Measurements from ENCODE around the gene NR2F6.
"Not testable (repeated sequence)": the region's sequence is repeated elsewhere in the genome, so short reads cannot be mapped to it uniquely, and the experiment has no call there.

Gene NR2F6

DNA sequence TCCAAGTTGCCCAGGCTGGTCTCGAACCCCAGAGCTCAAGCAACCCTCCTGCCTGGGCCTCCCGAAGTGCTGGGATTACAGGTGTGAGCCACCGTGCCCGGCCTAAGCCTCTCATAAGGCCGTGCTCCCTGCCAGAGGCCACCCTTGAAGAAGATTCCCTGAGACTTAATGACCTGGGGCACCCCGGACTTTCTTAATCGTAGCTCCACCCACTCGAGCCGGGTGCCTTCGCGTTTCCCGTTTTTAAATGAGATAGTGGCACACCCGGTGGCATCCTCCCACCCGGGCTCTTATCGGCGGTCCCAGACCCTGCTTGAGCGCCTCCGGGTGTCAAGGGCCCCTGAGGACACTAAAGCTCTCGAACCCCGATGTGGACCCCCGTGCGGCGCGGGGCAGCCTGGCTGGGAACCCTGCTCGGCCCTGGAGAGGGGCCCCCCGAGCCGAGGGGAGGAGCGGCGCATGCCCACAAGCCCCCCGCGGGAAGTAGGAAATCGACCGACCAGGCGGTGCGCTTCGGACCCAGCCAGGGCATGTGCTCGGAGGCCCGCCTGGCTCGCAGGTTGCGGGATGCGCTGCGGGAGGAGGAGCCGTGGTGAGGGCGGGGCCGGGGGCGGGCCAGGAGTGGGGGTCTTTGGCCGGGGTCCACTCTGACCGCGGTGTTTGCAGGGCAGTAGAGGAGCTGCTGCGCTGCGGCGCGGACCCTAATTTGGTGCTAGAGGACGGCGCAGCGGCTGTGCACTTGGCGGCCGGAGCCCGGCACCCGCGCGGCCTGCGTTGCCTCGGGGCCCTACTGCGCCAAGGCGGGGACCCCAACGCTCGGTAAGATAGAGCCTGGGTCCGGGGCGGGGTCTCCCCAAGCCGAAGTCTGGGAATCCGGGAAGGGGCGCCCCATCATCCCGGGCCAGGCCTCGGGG is 35.9 kb upstream of the NR2F6 start, which contains the start of gene ANKLE1:
ANKLE1 (plus strand) TSS at position 511 of the 914 bp plus-strand sequence; CDS start at position 531, 20 bp downstream.
- peak; percentile 73 for ATAC-seq
- TF ChIP-seq TOX (CRISPR knock-in tag; IDR thresholded peaks at IDR 0.05; ENCODE audit: borderline replicate concordance) = no peak
- TF ChIP-seq ESRRG (CRISPR knock-in tag; IDR thresholded peaks at IDR 0.05) = 0 out of 2 replicates have a peak, but pooled peaks have one; percentile 25
- TF ChIP-seq, protein P1, sequence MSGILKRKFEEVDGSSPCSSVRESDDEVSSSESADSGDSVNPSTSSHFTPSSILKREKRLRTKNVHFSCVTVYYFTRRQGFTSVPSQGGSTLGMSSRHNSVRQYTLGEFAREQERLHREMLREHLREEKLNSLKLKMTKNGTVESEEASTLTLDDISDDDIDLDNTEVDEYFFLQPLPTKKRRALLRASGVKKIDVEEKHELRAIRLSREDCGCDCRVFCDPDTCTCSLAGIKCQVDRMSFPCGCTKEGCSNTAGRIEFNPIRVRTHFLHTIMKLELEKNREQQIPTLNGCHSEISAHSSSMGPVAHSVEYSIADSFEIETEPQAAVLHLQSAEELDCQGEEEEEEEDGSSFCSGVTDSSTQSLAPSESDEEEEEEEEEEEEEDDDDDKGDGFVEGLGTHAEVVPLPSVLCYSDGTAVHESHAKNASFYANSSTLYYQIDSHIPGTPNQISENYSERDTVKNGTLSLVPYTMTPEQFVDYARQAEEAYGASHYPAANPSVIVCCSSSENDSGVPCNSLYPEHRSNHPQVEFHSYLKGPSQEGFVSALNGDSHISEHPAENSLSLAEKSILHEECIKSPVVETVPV (CRISPR knock-in tag; IDR thresholded peaks at IDR 0.05) = 0 out of 2 replicates have a peak, but pooled peaks have one; percentile 44
- TF ChIP-seq GLIS3 (CRISPR knock-in tag; IDR thresholded peaks at IDR 0.05) = no peak; the same call in 1 of the 2 replicates

DNA sequence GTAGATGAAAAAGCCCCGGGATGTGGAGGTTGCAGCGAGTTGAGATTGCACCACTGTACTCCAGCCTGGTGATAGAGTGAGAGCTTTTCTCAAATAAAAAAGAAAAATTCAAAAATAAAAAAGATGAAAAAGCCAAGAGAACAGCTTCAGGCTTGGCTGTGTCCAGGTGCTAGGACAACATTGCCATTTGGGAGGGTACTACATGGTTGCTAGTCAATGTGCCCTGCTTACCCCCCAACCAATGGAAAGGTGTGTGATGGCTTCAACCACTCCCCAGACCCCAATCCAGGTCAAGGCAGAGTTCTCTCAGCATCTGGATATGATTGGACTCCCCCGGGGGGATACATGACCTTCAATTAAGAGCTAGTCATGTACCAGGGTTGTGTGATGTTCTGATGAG is 33.7 kb upstream of the NR2F6 start:
- no peak for ATAC-seq
- no peak for TF ChIP-seq ZNF70 (CRISPR knock-in tag; IDR thresholded peaks at IDR 0.05)
- no peak for TF ChIP-seq ZFP30 (CRISPR knock-in tag; IDR thresholded peaks at IDR 0.05)
- TF ChIP-seq, protein P1 (CRISPR knock-in tag; IDR thresholded peaks at IDR 0.05) = no peak
- TF ChIP-seq, protein P2, sequence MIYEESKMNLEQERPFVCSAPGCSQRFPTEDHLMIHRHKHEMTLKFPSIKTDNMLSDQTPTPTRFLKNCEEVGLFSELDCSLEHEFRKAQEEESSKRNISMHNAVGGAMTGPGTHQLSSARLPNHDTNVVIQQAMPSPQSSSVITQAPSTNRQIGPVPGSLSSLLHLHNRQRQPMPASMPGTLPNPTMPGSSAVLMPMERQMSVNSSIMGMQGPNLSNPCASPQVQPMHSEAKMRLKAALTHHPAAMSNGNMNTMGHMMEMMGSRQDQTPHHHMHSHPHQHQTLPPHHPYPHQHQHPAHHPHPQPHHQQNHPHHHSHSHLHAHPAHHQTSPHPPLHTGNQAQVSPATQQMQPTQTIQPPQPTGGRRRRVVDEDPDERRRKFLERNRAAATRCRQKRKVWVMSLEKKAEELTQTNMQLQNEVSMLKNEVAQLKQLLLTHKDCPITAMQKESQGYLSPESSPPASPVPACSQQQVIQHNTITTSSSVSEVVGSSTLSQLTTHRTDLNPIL (CRISPR knock-in tag; IDR thresholded peaks at IDR 0.05; ENCODE audit: low read depth) = no peak
- no peak for TF ChIP-seq SNAI2 (CRISPR knock-in tag; IDR thresholded peaks at IDR 0.05)
- no peak for TF ChIP-seq BACH2 (CRISPR knock-in tag; IDR thresholded peaks at IDR 0.05; ENCODE audit: borderline replicate concordance)
- no peak for TF ChIP-seq RARB (CRISPR knock-in tag; IDR thresholded peaks at IDR 0.05)

DNA sequence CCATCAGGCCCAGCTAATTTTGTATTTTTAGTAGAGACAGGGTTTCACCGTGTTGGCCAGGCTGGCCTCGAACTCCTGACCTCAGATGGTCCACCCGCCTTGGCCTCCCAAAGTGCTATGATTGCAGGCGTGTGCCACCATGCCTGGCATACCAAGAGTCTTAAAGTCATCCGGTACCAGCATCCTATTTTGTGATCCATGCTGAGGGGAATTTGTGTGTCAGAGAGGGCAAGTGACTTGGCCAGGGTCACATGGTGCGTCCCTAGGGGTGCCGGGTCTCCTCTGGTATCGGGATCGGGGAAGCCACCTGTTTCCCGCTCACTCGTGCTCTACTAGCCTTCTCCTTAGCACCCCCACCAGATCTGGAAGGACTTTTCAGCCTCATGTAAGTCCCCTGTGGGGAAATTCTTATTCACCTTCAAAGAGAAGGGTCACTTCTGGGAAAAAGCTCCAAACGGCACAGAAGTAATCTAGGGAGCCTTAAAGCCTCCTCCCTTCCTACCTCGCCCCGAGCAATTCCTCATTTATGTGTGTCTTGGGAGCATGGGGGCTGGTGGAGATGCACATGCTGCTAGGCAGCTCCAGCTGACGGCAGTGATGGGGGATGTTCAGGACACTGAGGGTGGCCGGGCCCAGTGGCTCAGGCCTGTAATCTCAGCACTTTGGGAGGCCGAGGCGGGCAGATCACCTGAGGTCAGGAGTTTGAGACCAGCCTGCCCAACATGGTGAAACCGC is 29.9 kb upstream of the NR2F6 start:
- no peak for ATAC-seq

DNA sequence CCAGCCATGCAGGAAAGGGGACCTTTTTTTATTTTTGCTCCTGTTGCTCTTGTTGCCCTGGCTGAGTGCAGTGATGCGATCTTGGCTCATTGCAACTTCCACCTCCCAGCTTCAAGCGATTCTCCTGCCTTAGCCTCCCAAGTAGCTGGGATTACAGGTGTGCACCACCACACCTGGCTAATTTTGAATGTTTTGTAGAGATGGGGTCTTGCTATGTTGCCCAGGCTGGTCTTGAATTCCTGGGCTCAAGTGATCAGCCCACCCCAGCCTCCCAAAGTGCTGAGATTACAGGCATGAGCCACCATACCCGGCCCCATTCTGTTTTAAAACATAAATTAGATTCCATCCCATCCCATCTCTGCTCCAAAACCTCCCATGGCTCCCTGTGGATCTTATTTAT is 29.2 kb upstream of the NR2F6 start:
- not testable (repeated sequence) for ATAC-seq

More for the DNA sequence above, 29.9 kb upstream of the NR2F6 start:
- TF ChIP-seq, protein P3, sequence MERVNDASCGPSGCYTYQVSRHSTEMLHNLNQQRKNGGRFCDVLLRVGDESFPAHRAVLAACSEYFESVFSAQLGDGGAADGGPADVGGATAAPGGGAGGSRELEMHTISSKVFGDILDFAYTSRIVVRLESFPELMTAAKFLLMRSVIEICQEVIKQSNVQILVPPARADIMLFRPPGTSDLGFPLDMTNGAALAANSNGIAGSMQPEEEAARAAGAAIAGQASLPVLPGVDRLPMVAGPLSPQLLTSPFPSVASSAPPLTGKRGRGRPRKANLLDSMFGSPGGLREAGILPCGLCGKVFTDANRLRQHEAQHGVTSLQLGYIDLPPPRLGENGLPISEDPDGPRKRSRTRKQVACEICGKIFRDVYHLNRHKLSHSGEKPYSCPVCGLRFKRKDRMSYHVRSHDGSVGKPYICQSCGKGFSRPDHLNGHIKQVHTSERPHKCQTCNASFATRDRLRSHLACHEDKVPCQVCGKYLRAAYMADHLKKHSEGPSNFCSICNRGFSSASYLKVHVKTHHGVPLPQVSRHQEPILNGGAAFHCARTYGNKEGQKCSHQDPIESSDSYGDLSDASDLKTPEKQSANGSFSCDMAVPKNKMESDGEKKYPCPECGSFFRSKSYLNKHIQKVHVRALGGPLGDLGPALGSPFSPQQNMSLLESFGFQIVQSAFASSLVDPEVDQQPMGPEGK (CRISPR knock-in tag; IDR thresholded peaks at IDR 0.05; ENCODE audit: borderline replicate concordance) = no peak

DNA sequence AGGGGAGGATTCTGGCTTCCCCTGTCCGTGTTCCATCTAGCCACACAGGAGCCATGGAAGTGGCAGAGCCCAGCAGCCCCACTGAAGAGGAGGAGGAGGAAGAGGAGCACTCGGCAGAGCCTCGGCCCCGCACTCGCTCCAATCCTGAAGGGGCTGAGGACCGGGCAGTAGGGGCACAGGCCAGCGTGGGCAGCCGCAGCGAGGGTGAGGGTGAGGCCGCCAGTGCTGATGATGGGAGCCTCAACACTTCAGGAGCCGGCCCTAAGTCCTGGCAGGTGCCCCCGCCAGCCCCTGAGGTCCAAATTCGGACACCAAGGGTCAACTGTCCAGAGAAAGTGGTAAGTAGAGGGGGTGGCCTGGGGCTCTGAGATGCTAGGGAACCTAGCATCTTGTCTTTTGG is 23.0 kb upstream of the NR2F6 start:
- no peak for ATAC-seq
- TF ChIP-seq CSDC2 (CRISPR knock-in tag; IDR thresholded peaks at IDR 0.05) = no peak
- no peak for TF ChIP-seq TOX (CRISPR knock-in tag; IDR thresholded peaks at IDR 0.05; ENCODE audit: borderline replicate concordance)
- TF ChIP-seq, protein P4, sequence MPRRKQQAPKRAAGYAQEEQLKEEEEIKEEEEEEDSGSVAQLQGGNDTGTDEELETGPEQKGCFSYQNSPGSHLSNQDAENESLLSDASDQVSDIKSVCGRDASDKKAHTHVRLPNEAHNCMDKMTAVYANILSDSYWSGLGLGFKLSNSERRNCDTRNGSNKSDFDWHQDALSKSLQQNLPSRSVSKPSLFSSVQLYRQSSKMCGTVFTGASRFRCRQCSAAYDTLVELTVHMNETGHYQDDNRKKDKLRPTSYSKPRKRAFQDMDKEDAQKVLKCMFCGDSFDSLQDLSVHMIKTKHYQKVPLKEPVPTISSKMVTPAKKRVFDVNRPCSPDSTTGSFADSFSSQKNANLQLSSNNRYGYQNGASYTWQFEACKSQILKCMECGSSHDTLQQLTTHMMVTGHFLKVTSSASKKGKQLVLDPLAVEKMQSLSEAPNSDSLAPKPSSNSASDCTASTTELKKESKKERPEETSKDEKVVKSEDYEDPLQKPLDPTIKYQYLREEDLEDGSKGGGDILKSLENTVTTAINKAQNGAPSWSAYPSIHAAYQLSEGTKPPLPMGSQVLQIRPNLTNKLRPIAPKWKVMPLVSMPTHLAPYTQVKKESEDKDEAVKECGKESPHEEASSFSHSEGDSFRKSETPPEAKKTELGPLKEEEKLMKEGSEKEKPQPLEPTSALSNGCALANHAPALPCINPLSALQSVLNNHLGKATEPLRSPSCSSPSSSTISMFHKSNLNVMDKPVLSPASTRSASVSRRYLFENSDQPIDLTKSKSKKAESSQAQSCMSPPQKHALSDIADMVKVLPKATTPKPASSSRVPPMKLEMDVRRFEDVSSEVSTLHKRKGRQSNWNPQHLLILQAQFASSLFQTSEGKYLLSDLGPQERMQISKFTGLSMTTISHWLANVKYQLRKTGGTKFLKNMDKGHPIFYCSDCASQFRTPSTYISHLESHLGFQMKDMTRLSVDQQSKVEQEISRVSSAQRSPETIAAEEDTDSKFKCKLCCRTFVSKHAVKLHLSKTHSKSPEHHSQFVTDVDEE (CRISPR knock-in tag; IDR thresholded peaks at IDR 0.05) = no peak
- TF ChIP-seq GLIS3 (CRISPR knock-in tag; IDR thresholded peaks at IDR 0.05) = no peak
